NB4 (cell line): ENCODE results near the gene MARK3.

ENCODE experiments used
- MYC ChIP-seq: IDR thresholded peaks from 2 replicates; pipeline ENCODE4 v1.6.1; 2011; ENCODE audit warnings: low read depth, low read length
- POLR2A ChIP-seq: IDR thresholded peaks from 2 replicates; pipeline ENCODE4 v1.6.1; 2011; ENCODE audit warnings: mild to moderate bottlenecking; ENCODE audit not compliant: insufficient read length; ENCODE audit errors: extremely low read depth
- TF ChIP-seq, protein P1 (sequence below): IDR thresholded peaks from one replicate; pipeline ENCODE4 v1.5.1; 2012; ENCODE audit warnings: low read depth, low read length

DNA sequence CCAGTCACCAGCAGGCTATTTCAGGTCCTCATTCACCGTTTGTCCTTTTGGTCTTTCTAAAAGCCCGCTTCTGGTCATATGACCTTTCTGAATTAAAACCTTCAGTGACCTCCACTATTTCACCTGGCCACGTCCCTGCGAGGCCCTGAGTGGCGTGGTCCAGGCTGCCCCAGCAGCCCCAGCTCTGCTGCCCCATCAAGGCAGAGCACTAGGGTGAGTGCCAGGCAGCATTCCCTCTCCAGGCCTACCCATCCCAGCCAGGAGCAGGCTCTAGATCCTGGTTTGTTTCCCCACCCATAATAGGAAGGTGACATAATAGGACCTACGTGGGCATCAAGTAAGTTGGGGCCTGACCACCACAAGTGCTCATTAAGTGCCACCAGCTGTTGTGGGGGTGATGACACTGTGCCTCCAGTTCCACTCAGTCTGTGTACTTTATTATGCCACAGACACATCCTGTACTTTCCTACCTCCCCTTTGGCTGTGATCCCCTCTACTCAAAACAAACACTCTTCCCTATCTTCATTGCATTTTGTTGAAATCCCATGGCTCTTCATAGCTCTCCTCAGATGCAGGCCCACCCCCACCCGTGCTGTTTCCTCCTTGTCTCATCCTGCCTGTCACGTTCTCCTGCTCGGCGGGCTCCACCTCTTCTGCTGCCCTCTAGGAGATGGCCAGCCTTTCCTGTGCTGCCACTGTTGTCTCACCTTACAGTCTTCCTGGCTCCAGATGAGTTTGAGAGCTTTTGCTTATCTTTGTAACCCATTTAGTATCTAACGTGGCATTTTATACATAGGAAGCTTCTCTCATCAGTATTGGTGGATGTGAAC lies 116.0 kb downstream of the MARK3 start:
- TF ChIP-seq, protein P1, sequence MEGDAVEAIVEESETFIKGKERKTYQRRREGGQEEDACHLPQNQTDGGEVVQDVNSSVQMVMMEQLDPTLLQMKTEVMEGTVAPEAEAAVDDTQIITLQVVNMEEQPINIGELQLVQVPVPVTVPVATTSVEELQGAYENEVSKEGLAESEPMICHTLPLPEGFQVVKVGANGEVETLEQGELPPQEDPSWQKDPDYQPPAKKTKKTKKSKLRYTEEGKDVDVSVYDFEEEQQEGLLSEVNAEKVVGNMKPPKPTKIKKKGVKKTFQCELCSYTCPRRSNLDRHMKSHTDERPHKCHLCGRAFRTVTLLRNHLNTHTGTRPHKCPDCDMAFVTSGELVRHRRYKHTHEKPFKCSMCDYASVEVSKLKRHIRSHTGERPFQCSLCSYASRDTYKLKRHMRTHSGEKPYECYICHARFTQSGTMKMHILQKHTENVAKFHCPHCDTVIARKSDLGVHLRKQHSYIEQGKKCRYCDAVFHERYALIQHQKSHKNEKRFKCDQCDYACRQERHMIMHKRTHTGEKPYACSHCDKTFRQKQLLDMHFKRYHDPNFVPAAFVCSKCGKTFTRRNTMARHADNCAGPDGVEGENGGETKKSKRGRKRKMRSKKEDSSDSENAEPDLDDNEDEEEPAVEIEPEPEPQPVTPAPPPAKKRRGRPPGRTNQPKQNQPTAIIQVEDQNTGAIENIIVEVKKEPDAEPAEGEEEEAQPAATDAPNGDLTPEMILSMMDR, result no peak
- no peak for TF ChIP-seq POLR2A
- no peak for TF ChIP-seq MYC
